Cortex of kidney (tissue), 1 donor: ENCODE results near the gene SPOCK2.
"Not testable (repeated sequence)": the region's sequence is repeated elsewhere in the genome, so short reads cannot be mapped to it uniquely, and the experiment has no call there.

ENCODE experiments used
- DNase-seq: peaks from one replicate; lab custom pipeline; 2025; lab: John Stamatoyannopoulos, UW

SPOCK2 gene

DNA sequence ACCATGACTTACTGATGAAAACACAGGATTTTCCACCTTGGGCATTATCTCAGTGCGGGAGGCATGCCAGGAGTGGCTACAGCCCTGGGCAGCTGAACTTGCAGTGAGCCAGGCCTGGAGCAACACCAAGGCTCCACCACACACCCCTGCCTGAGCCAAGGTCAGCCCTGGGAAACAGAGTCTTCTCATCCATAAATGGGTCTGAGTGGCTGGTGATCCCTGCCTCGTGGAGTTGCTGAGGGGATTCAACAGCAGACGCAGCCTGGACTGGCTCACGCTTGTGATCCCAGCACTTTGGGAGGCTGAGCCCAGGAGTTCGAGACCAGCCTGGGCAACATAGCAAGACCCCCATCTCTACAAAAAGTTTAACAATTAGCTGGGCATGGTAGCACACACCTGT lies 32.2 kb downstream of the SPOCK2 start:
- no peak for DNase-seq

DNA sequence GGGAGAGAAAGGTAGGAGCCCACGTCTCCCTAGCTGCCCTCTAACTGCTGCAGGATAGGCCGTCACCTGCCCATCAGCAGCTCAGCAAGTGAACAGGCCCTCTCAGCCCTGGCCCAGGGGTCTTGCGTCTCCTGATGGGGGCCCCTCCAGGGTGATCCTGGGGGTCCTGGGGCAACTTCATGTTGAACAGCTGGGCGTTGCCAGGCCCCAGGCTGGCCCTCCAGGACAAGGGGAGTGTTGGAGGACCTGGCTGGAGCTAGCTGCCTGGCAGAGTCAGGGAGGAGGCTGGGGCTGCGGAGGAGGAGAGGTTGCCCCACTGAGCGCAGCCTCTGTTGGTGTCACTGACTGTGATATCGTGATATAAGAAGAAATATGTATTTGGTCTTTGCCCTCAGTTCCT lies 34.7 kb downstream of the SPOCK2 start:
- no peak for DNase-seq

DNA sequence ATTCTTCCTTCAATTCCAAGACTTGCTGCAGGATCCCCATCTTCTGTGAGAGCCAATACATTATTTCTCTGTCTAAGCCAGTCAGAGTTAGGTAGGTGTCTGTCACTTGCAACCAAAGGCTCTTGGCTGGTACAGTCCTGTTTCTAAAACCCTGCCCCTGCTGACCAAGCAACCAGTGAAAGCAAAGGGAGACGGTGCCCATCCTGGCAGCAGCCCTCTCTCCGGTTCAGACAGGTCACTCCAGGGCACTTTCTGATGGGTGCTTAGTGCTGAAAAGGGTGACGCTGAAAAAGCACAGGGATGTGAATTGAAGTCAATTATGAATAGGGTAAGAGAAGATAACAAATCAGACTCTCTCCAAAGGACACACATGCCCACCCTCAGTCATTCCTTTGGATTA lies 37.5 kb downstream of the SPOCK2 start:
- DNase-seq: no peak

DNA sequence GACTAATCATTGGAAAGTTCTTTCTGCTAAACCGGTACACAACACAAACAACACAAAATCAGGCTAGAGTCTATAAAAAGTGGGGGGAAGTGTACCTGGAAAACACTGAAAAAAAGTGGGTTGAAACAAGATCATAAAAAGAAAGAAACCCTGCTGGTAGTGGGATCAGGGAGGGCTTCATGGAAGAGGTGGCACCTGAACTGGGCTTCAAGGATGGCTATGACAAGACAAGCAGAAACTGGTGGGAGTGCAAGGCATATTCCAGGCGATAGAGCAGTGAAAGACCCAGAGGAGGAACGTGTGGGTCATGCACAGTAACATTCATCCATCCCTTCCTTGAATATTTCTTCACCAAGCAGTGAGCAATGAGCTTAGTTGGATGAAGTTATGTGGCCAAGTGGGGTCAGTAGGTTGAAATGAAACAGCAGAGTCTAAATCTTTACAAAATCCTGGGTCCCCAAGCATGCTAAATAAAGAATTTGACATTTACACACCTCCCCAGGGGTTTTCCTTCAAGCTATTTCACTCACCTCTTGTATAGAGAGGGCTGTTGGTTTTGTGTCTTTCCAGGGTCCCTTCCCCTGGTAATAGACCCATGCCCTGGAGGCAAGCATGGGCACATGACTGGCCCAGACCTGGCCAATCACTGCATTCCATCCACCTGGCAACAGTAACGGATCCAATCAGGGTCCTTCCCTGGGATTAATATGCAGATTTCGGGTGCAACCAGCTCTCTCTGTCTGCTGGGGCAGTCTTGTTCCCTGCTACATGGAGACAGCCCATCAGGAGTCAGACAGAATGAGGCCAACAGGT lies 38.2 kb downstream of the SPOCK2 start:
- no peak for DNase-seq

DNA sequence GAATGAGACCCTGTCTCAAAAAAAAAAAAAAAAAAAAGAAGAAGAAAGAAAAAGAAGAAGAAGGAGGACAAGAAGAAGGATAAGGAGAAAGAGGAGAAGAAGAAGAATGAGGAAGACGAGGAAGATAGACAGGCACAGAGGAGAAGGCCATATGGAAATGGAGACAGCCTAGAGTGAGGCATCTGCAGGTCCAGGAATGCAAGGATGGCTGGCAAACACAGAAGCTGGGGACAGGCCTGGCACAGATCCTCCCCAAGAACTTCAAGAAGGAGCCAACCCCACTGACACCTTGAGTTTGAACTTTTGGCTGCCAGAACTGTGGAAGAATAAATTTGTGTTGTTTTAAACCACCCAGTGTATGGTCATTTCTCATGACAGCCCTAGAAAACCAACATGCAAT lies 38.9 kb downstream of the SPOCK2 start:
- no peak for DNase-seq

DNA sequence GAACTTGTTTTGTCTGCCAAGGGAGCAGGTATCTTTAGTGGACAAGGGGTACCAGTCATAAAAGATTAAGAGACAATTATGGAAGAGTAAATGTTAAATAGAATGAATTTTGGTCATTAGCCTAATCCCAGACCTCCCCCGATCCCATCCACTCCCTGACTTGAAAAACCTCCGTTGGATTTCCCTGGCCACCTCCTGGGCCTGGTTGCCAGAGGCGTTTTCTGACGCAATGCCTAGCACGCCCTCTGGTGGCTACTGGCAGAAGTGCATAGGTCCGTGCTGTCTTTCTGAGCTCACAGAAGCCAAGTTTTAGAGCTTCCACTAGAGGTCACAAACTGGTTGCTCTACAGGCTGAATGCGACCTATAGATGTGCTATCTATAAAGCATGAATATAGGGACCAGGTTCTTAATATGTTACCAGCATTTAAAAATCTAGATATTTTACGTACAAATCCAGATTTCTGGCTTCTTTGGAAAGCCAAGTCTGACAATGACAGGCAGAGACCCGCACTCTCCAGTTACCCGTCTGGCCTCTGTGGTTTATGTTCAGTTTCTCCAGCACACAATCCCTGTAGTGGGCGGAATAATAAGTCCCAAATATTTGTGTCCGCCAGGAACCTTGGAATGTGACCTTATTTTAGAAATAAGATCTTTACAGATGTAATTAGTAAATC lies 39.8 kb downstream of the SPOCK2 start:
- DNase-seq: no peak

DNA sequence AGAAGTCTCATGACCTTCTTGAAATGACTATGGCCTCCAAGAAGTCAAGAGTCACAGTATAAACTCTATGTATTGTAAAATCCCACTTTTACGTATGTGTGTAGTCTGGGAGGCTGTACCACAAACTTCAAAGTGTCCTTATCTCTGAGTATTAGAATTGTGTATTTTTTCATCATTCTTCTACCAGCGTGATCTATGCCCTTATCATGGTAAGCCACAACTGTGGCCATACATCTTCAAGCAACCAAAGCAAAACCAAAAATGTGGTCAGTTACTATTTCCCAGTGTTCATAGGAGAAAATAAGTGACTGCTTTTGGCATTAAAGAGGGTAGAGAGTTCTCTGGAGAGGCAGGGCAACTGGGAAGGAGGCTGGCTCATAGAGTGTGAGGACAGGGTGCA lies 42.8 kb downstream of the SPOCK2 start:
- DNase-seq: no peak

DNA sequence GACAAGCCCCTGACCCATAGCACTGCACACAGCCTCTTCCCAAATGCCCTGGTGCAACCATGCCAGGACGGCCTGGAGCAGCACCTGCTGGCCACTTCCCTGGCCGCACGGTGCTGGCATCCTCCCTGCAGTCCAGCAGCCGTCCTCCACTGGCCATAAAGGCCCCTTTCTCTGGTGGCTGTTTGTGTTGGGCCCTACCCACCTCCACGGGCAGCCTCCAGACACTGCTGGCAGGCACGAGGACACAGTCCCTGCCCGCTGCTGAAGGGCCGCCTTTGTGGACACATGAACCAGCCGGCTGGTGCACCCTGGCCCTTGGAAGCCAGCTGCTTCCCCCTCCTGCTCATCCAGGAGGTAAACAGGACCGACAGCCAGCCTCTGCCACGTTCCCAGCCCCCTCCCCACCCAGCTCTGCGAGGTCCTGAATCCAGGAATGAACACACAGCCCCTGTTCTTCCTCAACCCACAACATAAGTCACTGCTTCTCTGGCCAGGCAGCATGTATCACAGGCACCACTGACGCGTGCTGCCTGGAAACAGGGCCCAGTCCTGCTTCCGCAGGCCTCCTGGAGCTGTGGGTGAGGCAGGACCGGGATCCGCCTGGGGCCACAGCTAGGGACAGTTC lies 43.8 kb downstream of the SPOCK2 start:
- DNase-seq: no peak

DNA sequence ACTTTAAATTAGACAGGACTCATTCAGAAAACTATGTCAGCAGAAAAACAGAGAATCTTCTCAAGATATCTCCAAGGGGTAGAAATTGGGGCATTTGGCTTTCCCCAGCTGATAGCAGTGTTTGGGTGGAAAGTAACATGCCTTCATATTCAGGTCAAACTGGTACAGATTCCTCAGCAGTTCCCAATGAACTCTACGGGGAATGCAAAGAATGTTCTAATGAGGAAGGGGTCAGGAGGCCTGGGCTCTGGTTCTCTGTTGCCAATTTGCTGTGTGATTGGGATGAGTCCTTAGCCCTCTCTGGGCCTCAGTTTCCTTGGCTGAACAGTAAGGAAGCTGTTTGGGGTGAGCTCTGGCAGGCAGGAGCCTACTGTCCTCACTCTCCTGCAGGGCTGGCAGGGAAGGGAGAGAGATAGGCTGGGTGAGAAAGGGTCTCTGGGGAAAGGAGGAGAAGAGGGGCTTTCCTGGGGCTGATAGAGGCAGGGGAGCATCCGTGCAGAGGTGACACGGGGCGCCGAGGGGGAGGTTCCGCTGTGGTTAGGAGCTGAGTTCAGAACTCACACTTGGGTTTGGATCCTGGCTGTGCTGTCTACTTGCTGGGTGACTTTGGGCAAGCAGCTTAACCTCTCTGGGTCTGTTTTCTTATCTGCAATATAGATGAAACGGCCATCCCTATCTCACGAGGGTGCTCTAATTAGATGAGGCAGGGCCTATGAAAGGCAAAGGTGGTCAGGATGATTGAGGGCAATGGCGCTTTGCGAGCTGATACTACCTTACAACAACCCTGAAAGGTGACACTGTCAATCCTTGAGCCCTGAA lies 45.1 kb downstream of the SPOCK2 start:
- no peak for DNase-seq

DNA sequence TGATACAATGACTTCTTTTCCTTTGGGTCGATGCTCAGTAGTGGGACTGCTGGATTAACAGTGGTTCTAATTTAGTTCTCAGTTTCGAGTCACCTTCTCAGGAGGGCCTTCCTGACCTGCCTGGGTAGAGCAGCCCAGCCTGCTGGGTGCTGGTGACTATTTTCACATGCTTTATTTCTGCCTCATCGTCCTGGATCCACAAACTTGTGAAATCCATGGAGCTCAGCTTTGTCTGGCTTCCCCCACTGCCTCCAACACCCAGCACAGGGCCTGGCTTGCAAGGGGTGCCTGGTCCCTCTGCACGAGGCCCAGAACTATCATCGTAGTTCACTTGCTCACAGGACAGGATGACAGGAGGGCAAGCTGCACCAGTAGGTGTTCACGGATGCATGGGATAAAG lies 46.9 kb downstream of the SPOCK2 start:
- no peak for DNase-seq

DNA sequence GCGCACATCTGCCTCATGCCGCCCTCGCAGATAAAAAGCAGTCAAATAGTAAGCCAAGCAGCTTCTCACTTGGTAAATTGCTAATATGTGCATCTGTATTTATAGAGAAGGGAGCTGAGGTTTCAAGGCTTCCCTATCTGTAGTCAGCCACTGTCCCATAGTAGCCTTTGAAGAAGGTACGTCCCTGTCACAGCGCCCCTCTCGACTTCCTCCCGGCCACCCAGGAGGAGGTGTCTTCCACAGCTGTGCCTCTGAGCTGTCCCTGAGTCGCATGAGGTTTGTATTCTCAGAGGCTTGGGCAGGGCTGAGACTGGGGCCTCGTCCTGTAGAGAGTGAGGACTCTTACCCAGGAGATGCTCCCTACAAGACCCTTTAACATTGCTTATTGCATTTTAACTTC lies 49.0 kb downstream of the SPOCK2 start:
- DNase-seq: no peak

DNA sequence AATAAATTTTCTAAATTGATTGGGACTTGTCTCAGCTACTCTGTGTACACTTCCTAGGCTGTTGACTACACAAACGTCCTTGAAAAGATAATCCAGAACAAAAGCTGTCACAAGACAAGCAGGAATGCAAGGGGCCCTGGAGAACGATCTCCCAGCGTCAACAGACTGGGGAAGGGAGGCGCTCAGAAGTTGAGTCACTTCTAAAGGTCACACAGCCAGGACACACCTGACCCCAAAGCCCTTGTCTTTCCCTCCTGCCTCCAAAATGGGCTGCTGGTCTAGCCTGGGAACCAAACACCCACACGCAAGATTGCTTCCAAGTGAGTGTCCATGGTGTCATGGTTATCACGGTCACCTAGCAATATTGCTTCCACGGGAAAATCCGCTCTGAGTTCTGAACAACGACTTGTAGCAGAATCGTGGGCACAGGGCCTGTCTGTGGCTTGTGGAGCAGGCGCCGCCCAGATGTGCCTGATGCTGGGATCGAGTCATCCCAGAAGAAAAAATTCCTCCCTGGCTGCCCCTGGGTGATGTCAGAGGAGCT lies 49.8 kb downstream of the SPOCK2 start:
- DNase-seq: no peak

DNA sequence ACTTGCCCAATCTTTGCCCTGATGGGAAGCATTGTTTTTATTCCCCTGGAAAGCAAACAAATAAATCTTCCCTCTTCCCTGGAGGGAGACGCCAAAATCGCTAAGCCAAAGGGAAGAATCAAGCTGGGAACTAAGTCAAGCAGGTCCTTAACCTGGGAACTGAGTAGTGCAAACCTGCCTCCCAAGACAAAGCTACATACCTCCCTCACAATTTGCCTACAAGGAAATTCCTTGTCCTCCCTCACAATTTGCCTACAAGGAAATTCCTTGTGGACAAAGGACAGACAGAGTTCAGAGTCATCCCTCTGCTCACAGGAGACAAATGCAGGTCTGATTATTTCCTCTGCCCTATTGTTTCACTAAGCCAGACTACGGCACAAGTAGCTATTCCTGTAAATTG lies 50.5 kb downstream of the SPOCK2 start:
- DNase-seq: no peak

DNA sequence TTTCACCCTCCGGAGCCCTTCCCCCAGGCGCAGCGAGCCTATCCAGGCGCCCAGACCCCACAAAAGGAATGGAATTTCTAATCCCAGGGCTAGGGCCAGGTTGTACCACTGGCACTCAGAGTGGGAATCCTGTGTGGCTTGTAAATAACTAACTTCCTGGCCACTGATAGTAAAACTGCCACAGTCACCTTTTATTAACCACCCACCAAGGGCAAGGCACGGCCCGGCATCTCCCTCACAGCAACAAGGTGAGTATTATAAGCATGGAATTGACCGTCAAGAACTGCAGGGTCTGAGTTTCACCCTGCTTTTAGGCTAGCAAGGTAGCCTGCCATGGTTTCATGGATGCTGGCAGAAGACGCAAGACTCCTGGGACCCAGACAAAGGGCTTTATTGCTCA lies 51.1 kb downstream of the SPOCK2 start:
- DNase-seq: no peak

DNA sequence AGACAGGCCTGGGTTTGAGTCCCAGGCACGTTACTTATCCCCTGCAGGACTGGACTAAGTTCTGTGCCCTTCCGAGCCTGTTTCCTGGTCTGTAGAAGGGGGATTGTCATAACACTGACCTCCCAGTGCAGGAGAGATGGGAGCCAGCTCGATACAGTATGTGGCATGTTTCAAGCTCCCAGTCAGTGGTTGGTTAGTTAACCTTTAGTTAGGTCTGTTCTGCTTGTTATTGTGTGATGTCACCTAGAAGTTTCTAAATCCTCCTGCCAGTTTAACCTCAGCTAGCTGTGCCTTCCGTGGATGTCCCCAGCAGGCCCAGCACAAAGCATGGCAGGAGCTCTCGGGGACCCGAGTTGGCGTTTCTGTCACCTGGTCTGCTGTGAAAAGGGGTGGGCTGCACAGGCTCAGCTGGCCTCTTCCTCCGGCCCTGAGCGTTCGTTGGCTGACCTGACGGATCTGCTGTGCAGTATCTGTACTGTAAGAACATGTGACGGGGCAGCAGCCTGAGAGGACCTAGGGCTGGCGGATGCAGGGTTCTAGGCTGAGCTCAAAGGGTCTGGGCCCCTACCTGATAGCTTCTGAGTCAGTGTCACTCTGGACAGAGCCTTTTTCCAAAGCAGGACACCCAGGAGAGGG lies 53.0 kb downstream of the SPOCK2 start:
- no peak for DNase-seq

DNA sequence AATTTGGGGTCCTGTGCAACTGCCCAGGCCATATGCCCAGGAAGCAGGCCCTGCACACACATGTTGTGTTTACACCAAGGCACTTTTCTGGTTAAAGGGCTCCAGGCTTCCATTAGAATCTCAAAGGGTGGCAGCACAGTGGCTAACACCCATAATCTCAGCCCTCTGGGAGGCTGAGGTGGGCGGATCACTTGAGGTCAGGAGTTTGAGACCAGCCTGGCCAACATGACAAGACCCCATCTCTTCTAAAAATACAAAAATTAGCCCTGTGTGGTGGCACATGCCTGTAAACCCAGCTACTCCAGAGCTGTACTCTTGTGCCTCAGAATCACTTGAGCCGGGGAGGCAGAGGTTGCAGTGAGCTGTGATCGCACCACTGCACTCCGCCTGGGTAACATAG lies 53.6 kb downstream of the SPOCK2 start:
- DNase-seq: no peak

DNA sequence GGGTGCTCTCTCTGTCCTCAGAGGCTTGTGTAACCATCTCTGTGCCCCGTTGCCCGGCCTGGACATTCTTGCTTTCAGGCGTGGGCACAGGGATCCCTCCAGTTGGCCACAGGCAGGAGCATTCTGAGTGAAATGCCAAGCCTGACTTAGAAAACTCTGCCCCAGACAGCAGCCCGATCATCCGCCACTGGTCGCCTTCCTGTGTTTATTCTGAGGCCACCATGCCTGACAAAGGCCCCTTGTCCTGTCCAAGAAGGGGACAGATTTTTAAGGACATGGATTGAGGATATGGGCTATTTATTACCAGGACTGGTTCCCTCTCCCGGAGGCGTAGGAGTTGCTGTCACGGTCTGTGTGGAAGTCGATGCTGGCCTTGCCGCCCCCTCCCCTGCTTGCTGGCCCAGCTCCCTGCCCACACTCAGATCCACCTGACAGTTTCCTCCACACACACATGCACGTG lies 54.3 kb downstream of the SPOCK2 start:
- no peak for DNase-seq

DNA sequence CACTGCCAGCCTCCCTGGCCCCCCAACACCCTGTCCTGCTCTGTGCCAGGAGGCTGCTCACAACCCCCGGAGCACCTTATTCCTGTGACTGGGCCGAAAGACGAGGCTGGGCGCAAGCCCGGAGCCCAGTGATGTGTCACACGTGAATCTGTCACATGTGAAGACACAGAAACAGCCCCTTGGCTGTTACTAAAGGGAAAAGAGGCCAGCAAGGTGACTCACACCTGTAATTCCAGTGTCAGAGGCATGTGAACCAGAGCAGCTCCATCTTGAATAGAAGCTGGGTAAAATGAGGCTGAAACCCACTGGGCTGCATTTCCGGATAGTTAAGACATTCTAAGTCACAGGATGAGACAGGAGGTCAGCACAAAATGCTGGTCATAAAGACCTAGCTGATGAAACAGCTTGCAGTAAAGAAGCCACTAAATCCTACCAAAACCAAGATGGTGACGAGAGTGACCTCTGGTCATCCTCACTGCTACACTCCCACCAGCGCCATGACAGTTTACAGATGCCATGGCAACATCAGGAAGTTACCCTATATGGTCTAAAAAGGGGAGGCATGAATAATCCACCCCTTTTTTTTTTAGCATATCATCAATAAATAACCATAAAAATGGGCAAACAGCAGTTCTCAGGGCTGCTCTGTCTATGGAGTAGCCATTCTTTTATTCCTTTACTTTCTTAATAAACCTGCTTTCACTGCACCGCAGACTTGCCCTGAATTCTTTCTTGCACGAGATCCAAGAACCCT lies 55.8 kb downstream of the SPOCK2 start:
- not testable (repeated sequence) for DNase-seq

DNA sequence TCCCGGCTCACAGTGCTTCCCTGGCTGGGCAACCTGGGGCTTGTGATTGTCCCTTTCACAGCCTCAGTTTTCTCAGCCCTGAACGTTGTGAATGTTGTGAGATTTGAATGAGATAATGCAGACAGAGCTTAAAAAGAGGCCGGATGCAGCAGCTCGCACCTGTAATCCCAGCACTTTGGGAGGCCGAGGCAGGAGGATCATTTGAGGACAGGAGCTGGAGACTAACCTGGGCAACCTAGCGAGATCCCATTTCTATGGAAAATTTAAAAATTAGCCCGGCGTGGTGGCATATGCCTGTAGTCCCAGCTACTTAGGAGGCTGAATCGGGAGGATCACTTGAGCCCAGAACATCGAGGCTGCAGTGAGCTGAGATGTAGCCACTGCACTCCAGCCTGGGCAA lies 56.6 kb downstream of the SPOCK2 start:
- no peak for DNase-seq

DNA sequence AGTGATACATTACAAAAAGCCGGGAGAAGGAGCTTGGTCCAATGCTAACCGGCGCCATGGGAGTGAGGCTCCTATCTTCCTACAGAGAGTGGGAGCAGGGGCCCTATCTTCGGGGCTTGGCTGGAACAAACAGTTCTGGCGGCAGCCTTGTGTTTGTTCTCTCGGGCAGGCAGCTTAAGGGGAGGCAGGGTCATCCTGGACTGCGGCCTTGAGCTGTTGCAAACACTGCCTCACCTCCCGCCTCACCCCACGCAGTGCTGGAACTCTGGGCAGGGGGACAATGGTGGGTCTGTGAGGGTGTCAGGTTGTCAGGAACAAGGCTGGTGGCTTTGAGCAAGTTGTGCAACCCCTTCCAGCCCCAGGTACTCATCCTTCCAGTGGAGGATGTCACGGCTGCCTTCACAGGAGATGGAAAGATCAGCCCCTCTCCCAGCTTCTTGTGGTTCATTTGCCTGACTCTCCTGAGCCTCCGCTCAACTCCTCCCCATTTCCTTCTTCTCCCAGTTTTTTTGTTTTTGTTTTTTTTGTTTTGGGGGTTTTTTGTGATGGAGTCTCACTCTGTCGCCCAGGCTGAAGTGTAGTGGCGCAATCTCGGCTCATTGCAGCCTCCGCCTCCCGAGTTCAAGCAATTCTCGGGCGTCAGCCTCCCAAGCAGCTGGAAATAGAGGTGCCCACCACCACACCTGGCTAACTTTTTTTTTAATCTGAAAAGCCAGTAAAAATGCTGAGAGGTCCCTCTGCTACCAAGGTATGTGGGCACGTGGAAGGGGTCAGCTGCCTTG lies 57.4 kb downstream of the SPOCK2 start:
- DNase-seq: no peak
